ENCODE measurements around the gene TTC34. TPM values are rescaled to one million over a fixed set of nuclear protein-coding genes. Genes with fewer than 3 reads are reported as not detected.

TTC34 gene
- total and polyA plus RNA-seq, 9 of the 15 experiments (the other 6 are each of a cell fraction or from before 2014, with no cell fraction given) = 0.03 to 0.38 (median 0.05) TPM; not detected in 2

DNA sequence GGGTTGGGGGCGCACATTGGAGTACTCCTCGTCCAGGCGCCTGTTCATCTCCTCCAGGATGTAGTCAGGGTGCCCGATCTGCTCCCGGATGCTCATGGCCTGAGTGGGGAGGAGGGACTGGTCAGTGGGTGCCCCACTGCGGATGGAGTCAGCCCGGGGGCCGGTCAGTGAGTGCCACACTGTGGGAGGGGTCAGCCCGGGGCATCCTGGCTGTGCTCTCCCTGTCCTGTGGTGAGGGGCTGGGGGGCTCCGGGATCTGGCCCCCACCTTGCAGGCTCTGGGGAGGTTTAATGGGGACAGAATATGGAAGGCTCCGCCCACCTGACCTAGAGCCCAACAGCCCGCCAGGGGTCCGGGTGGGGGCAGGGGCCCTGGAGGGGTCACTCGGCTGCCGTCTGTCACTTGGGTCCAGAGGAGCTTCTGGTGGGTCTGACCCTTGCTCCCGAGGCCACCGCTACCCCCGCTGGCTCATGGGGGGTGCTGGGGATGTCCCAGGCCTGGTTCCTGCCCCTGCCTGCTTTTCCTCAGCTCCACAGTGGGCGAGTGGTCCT, 206.2 kb downstream of the TTC34 start (continued):
- TF ChIP-seq, protein P1, sequence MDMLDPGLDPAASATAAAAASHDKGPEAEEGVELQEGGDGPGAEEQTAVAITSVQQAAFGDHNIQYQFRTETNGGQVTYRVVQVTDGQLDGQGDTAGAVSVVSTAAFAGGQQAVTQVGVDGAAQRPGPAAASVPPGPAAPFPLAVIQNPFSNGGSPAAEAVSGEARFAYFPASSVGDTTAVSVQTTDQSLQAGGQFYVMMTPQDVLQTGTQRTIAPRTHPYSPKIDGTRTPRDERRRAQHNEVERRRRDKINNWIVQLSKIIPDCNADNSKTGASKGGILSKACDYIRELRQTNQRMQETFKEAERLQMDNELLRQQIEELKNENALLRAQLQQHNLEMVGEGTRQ (CRISPR knock-in tag; IDR thresholded peaks at IDR 0.05) = no peak
- no peak for TF ChIP-seq EGR1 (conservative IDR thresholded peaks at IDR 0.05)

DNA sequence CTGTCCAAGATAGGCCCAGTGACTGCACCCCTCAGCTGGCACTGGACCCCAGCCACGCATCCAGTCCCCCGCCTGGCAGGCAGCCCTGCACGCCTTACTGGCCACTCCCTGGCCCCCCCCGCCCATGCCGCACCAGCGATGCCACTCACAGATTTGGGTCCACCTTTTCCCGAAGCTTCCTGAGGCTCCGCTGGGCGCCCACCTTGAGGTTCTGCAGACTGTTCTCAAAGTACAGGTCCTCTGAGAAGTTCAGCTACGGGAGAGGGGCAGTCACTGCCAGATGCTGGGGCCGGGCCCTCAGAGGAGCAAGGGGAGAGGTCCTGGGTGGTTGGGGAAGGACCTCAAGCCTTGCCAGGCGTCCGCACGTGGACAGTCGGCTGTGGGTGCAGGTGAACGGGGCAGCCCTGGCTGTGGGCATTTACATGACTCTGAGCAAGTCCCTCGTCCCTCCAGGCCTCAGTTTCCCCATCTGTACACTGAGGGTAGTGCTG, 206.8 kb downstream of the TTC34 start:
- ChIA-PET CTCF (ENCODE audit: low intra/inter-chr PET ratio) (no interaction called here), POLR2A (interaction anchor here (0.6 to 1.4 kb wide), 3 partner anchors 8 to 211 kb away, joined by 3 read pairs; no protein-coding TSS in a partner anchor)
- no peaks in the 10 kb centered on the region for H3K79me2 ChIP-seq (ENCODE audit: control insufficient read depth, insufficient read depth, low read length)
- intact Hi-C loops (cut with micrococcal nuclease) = no loop called here
- H3K27me3 ChIP-seq (ENCODE audit: control insufficient read depth in 2 of 2, insufficient read depth in 2 of 2, low read length in 2 of 2) = peaks cover 13 to 57% of the 10 kb centered on the region in 2 experiments; a peak in 4 of 5 replicates
- no peak for ATAC-seq
- H3K4me1 ChIP-seq (replicated peaks in 1 of 2; ENCODE audit: control insufficient read depth in 2 of 2, insufficient read depth in 2 of 2, low read length in 2 of 2) = peaks cover 0 to 57% of the 10 kb centered on the region in 2 experiments; a peak in 2 of 5 replicates
- no peaks in the 10 kb centered on the region for H3K36me3 ChIP-seq (ENCODE audit: control insufficient read depth, insufficient read depth, low read length)
- no peak for DNase-seq (ENCODE audit: extremely low read depth in 1 of 4, low spot score in 3 of 4)
- 4% methylated on average over 17 of the region's 17 CpGs for WGBS (ENCODE audit: insufficient coverage, low coverage, missing lambda C conversion rate)
- FAIRE-seq = no peak
- BruUV-seq (replicated peaks) = no TSS peak
- in situ Hi-C loops (cut with MboI) = no loop called here
- H3K9me3 ChIP-seq (replicated peaks; ENCODE audit: control insufficient read depth, insufficient read depth, low read depth, low read length) = no peaks in the 10 kb centered on the region
- H3K4me3 ChIP-seq = no peak overlapping the region
- H3K9ac ChIP-seq (ENCODE audit: insufficient read depth in 1 of 2, low read depth in 2 of 2, low read length in 2 of 2) = no peak overlapping the region
- H3K27ac ChIP-seq (ENCODE audit: extremely low read depth, low read depth, low read length) = no peak overlapping the region
- no peaks in the 10 kb centered on the region for H3K9me1 ChIP-seq (ENCODE audit: control insufficient read depth, insufficient read depth, low read length)
- 0 out of 2 replicates have a peak, but pooled peaks cover 6% of the 10 kb centered on the region for H4K20me1 ChIP-seq (replicated peaks; ENCODE audit: control insufficient read depth, insufficient read depth, low read length)
- no peak overlapping the region for H2AFZ ChIP-seq (ENCODE audit: low read depth, low read length)
- H3K4me2 ChIP-seq (ENCODE audit: insufficient read depth, low read length) = no peak overlapping the region
- TF ChIP-seq ZNF24 (IDR thresholded peaks at IDR 0.05) (no peak), HDAC3 (IDR thresholded peaks at IDR 0.05; ENCODE audit: borderline replicate concordance, partially characterized antibody) (no peak), SPI1 (IDR thresholded peaks at IDR 0.05; ENCODE audit: borderline replicate concordance, low read depth, low read length) (no peak), ZNF165 (CRISPR knock-in tag; IDR thresholded peaks at IDR 0.05; ENCODE audit: borderline replicate concordance) (no peak), GTF2A2 (tag; IDR thresholded peaks at IDR 0.05) (no peak), MEF2A (IDR thresholded peaks at IDR 0.05; ENCODE audit: control insufficient read depth, low read depth, low read length) (no peak), BMI1 (IDR thresholded peaks at IDR 0.05; ENCODE audit: low read length) (no peak), MCM2 (IDR thresholded peaks at IDR 0.05; ENCODE audit: low read depth) (no peak), ZNF551 (CRISPR knock-in tag; IDR thresholded peaks at IDR 0.05) (no peak)
- TF ChIP-seq, protein P2, sequence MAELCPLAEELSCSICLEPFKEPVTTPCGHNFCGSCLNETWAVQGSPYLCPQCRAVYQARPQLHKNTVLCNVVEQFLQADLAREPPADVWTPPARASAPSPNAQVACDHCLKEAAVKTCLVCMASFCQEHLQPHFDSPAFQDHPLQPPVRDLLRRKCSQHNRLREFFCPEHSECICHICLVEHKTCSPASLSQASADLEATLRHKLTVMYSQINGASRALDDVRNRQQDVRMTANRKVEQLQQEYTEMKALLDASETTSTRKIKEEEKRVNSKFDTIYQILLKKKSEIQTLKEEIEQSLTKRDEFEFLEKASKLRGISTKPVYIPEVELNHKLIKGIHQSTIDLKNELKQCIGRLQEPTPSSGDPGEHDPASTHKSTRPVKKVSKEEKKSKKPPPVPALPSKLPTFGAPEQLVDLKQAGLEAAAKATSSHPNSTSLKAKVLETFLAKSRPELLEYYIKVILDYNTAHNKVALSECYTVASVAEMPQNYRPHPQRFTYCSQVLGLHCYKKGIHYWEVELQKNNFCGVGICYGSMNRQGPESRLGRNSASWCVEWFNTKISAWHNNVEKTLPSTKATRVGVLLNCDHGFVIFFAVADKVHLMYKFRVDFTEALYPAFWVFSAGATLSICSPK (IDR thresholded peaks at IDR 0.05; ENCODE audit: borderline replicate concordance) = no peak
- TF ChIP-seq, protein P3, sequence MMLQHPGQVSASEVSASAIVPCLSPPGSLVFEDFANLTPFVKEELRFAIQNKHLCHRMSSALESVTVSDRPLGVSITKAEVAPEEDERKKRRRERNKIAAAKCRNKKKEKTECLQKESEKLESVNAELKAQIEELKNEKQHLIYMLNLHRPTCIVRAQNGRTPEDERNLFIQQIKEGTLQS (IDR thresholded peaks at IDR 0.05) = no peak
- TF ChIP-seq, protein P3 (CRISPR knock-in tag; conservative IDR thresholded peaks at IDR 0.05) = no peak
- TF ChIP-seq, protein P4, sequence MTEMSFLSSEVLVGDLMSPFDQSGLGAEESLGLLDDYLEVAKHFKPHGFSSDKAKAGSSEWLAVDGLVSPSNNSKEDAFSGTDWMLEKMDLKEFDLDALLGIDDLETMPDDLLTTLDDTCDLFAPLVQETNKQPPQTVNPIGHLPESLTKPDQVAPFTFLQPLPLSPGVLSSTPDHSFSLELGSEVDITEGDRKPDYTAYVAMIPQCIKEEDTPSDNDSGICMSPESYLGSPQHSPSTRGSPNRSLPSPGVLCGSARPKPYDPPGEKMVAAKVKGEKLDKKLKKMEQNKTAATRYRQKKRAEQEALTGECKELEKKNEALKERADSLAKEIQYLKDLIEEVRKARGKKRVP (CRISPR knock-in tag; IDR thresholded peaks at IDR 0.05) = no peak
- TF ChIP-seq, protein P1 (CRISPR knock-in tag; IDR thresholded peaks at IDR 0.05) = no peak
